HG02623 (cell line): ENCODE data around the gene PLAGL1.
"Not testable (repeated sequence)": the region's sequence is repeated elsewhere in the genome, so short reads cannot be mapped to it uniquely, and the experiment has no call there.

Experiments
- ATAC-seq: cut with Tn5 transposase; IDR thresholded peaks from one replicate; pipeline ENCODE4 v1.9.1; 2021; ENCODE audit warnings: moderate library complexity; ENCODE audit not compliant: unreplicated experiment

Gene PLAGL1

DNA sequence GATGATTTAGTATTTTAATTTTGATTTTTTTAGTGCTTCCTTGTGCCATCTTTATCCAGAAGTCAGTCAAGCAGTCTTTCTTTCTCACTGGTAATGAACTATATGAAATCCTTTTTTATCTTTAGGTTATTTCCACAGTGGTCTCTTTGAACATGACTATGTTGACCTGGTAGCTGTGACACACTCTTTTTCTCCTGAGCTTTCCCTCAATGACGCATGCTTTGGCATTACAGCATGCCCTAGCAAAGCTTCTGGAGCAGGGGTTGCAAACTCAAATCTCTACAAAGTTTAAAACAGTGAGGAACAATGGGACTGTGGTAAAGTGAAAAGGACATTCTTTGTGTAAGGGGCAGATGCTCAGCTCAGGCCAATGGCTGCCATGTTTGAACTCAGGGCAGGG lies 4.5 kb upstream of the PLAGL1 start:
- no peak for ATAC-seq

DNA sequence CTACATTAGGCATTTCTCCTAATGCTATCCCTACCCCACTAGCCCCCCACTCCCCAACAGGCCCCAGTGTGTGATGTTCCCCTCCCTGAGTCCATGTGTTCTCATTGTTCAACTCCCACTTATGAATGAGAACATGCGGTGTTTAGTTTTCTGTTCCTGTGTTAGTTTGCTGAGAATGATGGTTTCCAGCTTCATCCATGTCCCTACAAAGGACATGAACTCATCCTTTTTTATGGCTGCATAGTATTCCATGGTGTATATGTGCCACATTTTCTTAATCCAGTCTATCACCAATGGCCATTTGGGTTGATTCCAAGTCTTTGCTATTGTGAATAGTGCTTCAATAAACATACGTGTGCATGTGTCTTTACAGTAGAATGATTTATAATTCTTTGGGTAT lies 1.6 kb upstream of the PLAGL1 start:
- ATAC-seq, result not testable (repeated sequence)

DNA sequence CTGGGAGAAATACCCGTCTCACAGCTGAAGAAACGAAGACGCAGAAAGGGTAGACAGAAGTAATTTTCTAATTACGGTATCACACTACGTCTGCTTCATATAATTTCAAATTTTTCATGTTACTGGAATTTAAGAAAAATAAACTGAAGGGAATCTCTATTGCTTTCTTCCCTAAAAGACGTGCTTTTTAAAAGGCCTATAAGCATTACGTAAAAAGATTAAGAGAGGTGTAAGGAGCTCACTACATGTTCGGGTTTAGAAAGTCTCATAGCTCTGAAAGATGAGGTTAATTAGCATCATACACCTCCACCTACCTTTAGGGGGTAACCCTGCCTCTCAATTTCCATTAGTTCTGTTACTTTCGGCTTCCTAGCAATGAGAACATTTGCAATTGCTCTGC lies 787 bp upstream of the PLAGL1 start:
- no peak for ATAC-seq

DNA sequence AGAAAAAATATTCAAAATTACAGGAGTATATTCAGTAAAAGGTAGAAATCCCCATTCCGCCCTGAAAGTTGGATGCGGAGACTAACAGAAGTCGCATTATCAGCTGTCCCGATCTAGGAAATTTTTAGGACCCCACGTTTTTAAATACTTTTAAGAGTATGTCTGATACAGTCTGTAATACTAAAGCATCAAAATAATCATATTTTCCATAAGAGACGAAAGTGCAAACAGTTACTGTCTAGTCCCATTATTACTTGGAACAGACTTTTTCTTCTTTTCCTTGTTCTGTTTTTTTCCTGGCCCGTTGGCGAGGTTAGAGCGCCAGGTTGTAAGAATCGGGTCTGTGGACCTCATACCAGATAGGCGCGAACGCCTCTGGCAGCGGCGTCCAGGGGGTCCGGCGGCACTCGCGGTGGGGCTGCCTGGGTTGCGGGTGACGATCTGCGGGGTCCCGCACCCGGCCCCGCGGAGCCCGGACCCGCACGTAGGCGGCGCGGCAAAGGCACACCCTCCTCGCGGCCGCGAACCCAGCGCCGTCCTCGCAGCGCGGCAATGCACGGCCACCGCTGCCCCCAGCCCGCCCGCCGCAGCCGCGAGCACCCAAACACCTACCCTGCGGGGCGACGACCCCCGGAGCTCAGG lies 460 bp downstream of the PLAGL1 start:
- no peak for ATAC-seq

DNA sequence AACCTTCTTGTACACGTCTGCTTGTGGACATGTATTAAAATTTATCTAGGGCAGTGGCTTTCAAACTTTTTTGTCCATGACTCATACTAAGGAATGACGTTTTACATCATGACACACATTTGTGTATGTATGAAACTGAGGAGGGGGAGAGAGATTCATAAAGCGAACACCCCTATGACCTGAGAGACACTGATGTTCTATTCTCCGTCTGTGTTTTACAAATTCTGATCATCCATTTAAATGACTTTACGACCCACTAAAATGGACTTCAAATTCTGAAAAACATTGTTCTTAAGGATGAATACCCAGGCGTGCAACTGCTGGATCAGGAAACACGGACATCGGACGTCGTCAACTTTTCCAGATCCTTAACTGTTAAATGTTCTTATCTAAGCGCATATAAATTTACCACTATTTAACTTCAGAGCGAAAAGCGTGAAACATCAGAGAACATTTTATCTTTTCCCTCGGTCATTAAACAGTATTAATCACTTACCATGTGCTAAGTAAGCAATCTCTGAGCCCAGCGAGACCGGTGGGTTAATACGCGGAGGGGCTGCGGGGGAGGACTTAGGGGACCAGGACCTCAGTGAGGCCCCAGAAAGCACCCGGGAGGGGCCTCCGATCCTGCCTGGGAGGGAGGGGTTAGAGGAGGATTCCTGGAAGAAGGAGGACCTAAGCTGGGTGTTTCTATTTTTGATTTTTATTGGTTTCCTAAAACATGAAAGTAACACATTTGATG lies 1.2 kb downstream of the PLAGL1 start:
- no peak for ATAC-seq

DNA sequence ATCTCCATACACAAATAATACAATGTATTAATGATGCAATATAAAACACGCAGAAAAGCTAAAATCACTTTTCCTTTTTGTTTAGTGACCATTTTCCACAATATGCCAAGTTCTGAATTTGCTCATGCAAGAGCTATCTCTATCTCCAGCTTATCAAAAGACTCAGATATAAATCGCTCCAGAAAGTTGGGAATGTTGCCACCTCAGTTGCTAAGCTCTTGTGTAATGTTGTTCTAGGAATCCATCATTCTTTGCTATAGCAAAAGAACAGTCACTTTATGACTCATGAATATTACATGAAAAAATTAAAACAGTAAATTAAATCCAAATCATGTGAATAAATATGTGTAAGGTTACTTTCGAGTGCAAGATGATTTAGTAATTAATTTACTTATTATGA lies 8.7 kb downstream of the PLAGL1 start:
- ATAC-seq, result no peak

DNA sequence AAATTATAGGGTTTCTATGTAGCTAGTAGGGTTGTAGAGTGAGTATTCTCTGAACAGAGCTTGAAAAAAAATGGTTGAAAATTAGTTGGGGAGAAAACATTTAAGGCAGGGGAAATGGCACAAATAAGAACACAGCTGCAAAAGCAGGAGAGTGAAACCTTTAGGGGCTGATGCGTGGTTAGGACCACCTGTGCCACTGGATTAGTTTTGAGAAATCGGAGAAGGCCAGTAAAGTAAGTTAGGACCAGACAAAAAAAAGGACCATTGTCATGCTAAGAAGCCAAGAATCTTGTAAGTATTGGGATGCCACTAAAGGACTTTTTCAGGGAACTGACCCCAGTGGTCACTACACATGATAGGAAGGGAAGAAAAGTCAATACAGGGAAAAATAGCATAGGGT lies 9.4 kb downstream of the PLAGL1 start:
- ATAC-seq, result no peak

DNA sequence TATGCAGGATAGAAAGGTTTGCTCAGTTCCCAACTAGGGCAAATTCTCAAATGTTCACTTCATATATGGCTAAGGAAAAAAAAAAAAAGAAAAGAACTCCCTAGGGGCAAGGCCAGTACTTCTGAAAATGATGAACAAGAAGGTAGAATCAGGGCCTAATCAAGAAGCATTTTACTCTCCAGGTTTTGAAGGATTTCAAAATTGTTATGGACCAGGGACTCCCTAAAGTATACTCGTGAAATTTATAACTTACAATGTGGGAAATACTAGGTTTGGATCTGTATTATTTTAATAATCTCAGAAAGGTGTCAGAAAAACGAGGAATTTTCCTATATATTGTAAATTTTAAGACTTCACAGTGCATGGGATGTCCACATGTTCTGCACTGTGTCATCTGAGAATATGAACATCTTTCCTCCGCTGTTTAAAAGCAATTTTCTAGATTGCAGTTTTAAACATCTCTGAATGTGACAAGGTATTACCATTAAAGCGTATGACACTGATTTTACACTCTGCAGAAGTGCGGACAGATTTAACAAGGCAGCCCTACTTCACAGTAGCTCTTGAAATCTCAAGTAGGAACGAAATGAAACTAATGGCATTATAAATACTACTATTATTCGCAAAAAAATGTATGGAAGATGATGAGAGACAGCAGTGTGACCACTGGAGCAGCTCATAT lies 14.0 kb downstream of the PLAGL1 start:
- ATAC-seq, result no peak

DNA sequence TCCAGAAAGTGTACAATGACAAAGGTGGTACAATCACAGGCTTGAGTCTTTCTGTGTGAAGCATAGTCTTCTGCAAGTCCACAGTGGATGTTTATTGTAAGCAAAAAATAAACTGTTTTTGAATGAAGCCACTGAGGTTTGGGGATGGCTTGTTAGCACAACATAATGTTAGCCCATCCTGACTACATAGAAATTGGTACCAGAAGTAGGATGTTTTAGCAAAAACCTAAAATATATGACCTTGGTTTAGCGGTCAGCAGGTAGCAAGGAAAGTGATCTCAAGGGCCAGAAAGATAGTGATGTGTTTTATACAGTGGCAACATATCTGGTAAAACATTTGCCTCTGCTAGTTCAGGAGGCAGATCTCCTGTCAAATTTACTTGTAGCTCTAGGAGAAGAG lies 15.8 kb downstream of the PLAGL1 start:
- ATAC-seq, result no peak

DNA sequence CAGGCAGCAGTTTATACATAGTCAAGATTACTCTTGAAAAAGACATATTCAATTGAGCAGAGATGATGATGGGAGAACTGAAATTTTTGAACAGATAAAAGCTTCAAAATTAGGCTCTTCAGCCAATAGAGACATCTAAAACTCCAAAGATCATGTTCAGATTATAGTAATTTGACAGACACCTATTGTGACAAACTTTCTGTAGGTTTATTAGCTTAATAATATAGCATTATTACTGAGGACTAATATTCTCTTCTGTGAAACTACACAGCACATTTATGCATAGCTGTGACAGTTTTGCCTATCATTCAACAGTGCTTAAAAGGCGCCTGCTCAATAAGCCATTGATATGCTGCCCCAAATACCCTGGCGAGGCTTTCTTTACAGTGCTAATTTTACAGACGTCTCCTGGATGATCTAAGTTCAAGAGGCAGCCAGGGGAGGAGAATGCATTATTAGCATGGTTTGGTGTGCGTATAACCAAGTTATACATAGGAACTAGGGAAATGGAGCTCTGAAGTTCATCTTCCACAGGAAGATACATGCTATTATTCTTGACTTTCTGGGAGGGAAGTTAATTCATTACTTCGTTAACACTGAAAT lies 21.5 kb downstream of the PLAGL1 start:
- no peak for ATAC-seq

DNA sequence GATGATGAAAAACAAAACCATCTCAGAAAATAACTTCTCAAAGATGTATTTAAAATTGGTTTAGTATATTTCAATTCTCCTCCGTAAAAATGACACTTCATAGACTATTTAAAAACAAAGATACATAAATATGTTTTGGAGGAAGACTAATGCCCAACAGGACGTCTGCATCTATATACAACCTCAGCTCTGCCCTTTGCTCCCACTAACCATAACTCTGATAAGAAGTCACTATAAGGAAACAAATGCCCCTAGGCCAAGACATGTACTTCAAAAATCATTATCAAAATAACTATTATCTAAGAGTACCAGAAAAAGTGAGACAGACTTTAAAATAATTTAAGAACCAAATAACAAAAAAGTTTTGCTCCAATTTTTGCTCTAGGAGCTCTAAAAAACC lies 23.4 kb downstream of the PLAGL1 start:
- ATAC-seq, result no peak

DNA sequence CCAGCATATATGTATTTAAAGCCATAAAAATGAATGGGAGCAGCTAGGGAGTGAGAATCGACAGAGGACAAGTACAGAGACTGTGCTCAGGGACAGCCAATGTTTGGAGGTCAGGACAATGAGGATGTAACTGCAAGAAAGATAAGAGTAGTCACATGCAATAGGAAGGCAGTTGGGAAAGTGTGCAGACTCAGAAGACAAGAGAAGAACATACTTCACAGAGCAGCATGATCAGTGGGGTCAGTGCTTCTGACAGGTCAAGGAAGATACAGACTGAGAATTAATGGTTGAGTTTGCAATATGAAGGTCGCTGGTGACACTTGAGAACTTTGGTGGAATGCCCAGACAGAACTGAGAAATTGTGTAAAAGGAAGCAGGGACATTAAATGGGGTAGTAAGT lies 25.1 kb downstream of the PLAGL1 start:
- no peak for ATAC-seq

DNA sequence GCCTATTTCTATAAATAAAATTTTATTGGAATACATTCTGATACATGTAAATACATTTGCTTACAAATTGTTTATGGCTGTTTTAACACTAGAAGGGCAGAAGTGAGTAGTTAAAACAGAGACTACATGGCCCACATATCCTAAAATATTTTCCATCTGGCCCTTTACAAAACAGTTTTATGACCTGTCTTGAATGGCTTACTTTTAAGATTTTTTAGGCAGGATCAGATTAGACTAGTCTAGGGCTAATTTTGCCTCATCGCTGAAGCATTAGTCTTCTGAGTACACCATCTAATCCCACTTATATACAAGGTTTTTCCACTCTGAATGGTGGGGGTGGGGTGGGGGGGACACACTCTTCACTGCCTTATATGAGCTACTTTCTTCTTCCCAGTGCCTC lies 27.1 kb downstream of the PLAGL1 start:
- ATAC-seq, result no peak

DNA sequence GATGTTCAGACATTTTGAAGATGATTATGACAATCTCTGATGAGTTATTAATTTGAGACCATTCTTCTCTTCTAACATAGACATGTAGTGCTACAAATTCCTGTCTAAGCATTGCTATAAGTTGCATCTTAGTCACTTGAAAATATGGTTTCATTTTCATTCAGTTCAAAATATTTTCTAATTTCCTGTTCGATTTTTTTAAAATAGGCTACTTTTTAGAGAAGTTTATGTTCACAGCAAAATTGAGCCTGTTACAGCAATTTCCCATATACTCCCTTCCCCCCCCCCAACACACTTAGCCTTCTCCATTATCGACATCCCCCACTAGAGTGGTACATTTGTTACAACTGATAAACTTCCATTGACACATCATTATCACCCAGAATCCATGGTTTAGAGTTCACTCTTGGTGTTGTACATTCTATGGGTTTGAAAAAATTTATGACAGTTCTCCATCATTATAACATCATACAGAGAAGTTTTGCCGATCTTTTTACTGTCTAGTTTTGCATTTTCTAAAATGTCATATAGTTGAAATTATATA lies 31.2 kb downstream of the PLAGL1 start:
- no peak for ATAC-seq

DNA sequence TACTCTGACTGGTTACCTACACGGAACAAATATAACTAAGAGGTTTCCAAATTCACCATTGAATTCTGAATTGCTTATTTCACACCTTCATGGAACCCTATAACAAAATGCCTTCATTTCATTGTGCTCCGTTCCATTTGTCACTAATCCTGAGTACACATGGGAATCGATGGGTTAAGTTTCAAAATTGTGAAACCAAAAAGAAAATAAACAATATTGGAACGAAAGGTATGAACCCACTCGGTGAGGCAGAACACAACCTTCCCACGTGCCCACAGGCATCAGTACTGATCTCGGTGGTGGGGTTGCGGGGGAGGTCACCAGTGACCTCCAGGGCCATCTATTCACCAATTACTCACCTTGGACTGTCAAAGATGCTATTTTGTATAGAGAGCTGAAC lies 34.0 kb downstream of the PLAGL1 start:
- no peak for ATAC-seq

DNA sequence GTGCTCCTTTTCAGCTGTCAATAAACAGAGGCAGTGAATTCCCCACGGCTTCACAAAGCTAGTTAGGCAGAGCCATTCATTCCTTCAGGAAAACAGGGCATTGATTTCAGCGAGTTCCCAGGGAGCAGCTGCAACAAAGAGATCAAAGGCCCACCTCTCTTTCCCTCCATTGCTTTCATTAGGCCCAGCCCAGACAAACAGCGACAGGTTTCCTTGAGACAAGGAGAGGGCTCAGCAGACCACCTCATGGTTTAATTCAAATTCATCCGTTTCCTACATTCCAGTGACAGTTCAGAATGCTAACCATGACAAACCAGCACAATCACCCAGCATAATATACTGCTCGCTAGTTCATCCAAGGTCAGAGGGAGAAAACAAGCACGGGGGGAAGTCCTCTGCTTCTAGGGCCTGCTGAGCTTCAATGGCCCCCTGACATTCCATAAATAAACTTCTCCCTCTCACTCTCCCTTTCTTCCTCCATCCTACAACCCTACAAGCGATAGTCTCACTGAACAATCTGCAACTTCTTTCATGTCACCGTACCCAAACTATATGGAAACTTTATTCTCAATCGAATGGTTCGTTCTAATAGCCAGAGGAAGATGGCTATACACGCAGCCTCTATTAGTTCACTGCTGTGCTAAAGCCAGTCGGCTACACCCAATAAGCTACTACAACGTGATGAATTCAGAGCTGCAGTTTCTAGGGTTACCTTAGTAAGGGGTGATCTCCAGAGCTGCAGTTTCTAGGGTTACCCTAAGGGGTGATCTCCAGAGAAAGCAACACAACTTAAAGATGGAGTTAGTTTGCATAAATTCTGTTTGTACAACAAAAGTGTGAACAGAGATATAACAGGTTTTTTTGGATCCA lies 34.7 kb downstream of the PLAGL1 start:
- ATAC-seq, result no peak

DNA sequence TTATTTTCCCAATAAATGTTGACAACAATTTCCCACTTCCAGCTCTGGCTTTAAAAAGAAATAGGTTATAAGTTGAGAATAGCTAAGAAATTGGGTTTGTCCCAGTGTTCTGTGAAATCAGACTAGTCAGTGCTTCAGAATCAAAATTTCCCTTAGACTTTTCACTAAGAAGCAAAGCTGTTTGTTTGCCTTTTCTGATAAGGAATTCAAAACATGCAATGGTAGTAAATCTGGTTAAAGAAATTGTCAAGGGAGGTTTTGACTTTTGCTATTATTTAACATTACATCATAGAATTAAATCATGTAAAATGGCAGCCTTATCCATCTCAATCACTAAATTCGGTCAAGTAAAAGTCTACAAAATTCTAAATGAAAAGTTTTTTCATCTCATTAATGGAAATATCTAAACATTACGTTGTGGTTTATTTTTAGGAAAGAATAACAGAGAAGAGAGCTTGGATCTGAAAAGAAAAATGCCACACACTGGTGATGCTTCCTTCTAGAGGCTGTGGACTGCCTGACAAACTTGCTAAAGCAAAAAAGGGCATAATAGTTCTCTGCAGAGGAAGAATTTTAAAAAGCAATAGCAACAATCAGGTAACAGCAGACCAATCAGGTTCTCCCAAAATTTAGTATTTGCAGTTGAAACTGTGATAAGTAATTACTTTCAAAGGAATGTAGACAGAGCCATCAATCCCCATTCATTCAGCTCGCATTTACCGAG lies 36.4 kb downstream of the PLAGL1 start:
- no peak for ATAC-seq

DNA sequence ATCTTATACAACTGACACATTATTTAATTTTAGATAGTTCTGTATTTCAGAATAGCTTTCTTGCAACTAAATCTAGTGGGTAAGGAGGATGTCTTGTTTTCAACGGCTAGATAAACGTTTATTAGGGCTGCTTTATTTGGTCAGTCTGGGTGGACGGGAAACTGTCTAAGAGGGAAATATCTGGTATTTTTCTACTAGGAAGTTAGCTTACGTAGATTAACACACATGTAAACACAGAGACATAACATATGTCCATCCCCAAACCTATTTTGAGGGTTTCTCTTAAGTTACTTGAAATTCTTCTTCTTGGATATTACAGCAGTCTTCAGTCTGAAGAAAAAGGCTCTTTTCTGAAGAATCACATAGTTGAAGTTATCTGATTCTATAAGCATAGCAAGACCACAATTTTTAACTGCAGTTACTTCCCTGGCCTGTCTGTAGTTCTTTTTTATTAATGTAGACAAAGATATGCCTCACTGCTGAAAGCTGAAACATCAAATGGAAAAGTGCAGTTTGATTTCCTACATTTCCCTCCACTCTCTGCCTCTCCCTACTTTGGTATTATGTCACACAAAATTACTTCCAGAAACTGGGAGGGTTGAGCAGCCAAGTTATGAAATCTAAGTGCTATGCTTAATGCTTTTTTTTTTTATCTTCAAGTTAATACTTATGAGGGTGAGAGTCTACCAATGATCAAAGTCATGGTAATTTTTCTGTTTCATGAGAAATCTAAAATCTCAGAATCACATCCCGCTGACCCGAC lies 37.4 kb downstream of the PLAGL1 start:
- no peak for ATAC-seq

DNA sequence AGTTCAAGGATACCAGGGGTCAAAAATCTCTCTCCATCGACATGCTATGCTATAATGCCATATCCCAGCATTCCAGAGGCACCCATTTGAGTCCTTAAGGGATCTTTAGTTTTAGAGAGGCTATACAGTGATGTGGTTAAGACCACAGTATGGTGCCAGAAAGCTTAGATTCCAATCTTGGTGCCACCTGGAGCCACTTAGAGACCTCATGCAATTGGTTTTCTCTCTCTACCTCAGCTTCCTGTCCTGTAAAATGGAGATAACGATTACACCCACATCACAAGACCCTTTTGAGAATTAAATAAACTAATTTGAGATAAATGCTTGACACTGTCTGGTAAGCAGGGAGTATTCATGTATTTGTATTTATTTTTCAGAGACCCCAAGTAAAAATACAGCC lies 39.0 kb downstream of the PLAGL1 start:
- ATAC-seq, result no peak
